HepG2 (cell line): ENCODE results near the gene SF3B6. TPM values are rescaled to one million over a fixed set of nuclear protein-coding genes. Genes with fewer than 3 reads are reported as not detected.

ENCODE experiments used
- BRCA1 ChIP-seq: sonication (generic); formaldehyde crosslinking; IDR thresholded peaks from 2 replicates; pipeline ENCODE4 v1.4.0; 2020; ENCODE audit warnings: missing genetic modification reagents
- FOXC1 ChIP-seq: sonication (generic); formaldehyde crosslinking; IDR thresholded peaks from 2 replicates; pipeline ENCODE4 v1.8.0; 2022; ENCODE audit warnings: mild to moderate bottlenecking, missing genetic modification reagents, borderline replicate concordance
- HES4 ChIP-seq: sonication (generic); formaldehyde crosslinking; IDR thresholded peaks from 2 replicates; pipeline ENCODE4 v1.9.0; 2021; ENCODE audit warnings: mild to moderate bottlenecking, missing genetic modification reagents, borderline replicate concordance
- KDM5B ChIP-seq: sonication (generic); formaldehyde crosslinking; IDR thresholded peaks from 2 replicates; pipeline ENCODE4 v1.4.0; 2020; ENCODE audit warnings: missing genetic modification reagents, mild to moderate bottlenecking, borderline replicate concordance
- KMT2A ChIP-seq: sonication (generic); formaldehyde crosslinking; IDR thresholded peaks from 2 replicates; pipeline ENCODE4 v1.4.0; 2020; ENCODE audit warnings: missing genetic modification reagents
- MEIS2 ChIP-seq: sonication (generic); formaldehyde crosslinking; IDR thresholded peaks from 2 replicates; pipeline ENCODE4 v1.9.0; 2021; ENCODE audit warnings: mild to moderate bottlenecking, missing genetic modification reagents
- MLX ChIP-seq: IDR thresholded peaks from 2 replicates; pipeline ENCODE4 v1.6.1; 2016
- RBFOX2 ChIP-seq: fragments of 200-400 bp; formaldehyde crosslinking; IDR thresholded peaks from 2 replicates; pipeline ENCODE4 v1.6.1; 2017; ENCODE audit warnings: low read depth, mild to moderate bottlenecking, low read length
- REL ChIP-seq: sonication (generic); formaldehyde crosslinking; conservative IDR thresholded peaks from 2 replicates; pipeline ENCODE4 v1.8.0; 2022; ENCODE audit warnings: mild to moderate bottlenecking, missing genetic modification reagents, moderate library complexity
- SALL1 ChIP-seq: sonication (generic); formaldehyde crosslinking; IDR thresholded peaks from 2 replicates; pipeline ENCODE4 v1.8.0; 2022; ENCODE audit warnings: mild to moderate bottlenecking, missing genetic modification reagents
- SMAD1 ChIP-seq: sonication (generic); formaldehyde crosslinking; IDR thresholded peaks from 2 replicates; pipeline ENCODE4 v1.4.0; 2020; ENCODE audit warnings: missing genetic modification reagents, low read depth, mild to moderate bottlenecking, borderline replicate concordance
- TARDBP ChIP-seq: sonication (generic); formaldehyde crosslinking; IDR thresholded peaks from 2 replicates; pipeline ENCODE4 v1.8.0; 2022; ENCODE audit warnings: mild to moderate bottlenecking, missing genetic modification reagents
- TBP ChIP-seq: sonication (generic); formaldehyde crosslinking; IDR thresholded peaks from 2 replicates; pipeline ENCODE4 v1.5.0; 2020; ENCODE audit warnings: missing genetic modification reagents
- THAP11 ChIP-seq: IDR thresholded peaks from 2 replicates; pipeline ENCODE4 v1.6.1; 2016; ENCODE audit warnings: missing biosample characterization, missing genetic modification reagents
- UBTF ChIP-seq: sonication (generic); formaldehyde crosslinking; IDR thresholded peaks from 2 replicates; pipeline ENCODE4 v1.4.0; 2020; ENCODE audit warnings: mild to moderate bottlenecking, missing genetic modification reagents
- ZHX1 ChIP-seq: sonication (generic); formaldehyde crosslinking; IDR thresholded peaks from 2 replicates; pipeline ENCODE4 v1.8.1; 2022; ENCODE audit warnings: low read depth, mild to moderate bottlenecking, missing genetic modification reagents
- ZNF10 ChIP-seq: sonication (generic); formaldehyde crosslinking; IDR thresholded peaks from 2 replicates; pipeline ENCODE4 v1.4.0; 2020; ENCODE audit warnings: mild to moderate bottlenecking, low read depth, missing genetic modification reagents, borderline replicate concordance
- ZNF235 ChIP-seq: sonication (generic); formaldehyde crosslinking; IDR thresholded peaks from 2 replicates; pipeline ENCODE4 v1.8.1; 2023; ENCODE audit warnings: mild to moderate bottlenecking, missing genetic modification reagents, borderline replicate concordance
- ZNF382 ChIP-seq: sonication (generic); formaldehyde crosslinking; IDR thresholded peaks from 2 replicates; pipeline ENCODE4 v1.5.0; 2020; ENCODE audit warnings: missing genetic modification reagents, mild to moderate bottlenecking, borderline replicate concordance
- ZNF446 ChIP-seq: sonication (generic); formaldehyde crosslinking; IDR thresholded peaks from 2 replicates; pipeline ENCODE4 v1.5.0; 2020; ENCODE audit warnings: mild to moderate bottlenecking, missing genetic modification reagents
- ZNF547 ChIP-seq: sonication (generic); formaldehyde crosslinking; IDR thresholded peaks from 2 replicates; pipeline ENCODE4 v1.5.1; 2020; ENCODE audit warnings: mild to moderate bottlenecking, missing genetic modification reagents
- ZNF768 ChIP-seq: sonication (generic); formaldehyde crosslinking; IDR thresholded peaks from 2 replicates; pipeline ENCODE4 v1.4.0; 2020; ENCODE audit warnings: missing genetic modification reagents
- ZNF773 ChIP-seq: sonication (generic); formaldehyde crosslinking; IDR thresholded peaks from 2 replicates; pipeline ENCODE4 v1.4.0; 2020; ENCODE audit warnings: missing genetic modification reagents, borderline replicate concordance
- ZSCAN25 ChIP-seq: sonication (generic); formaldehyde crosslinking; IDR thresholded peaks from 2 replicates; pipeline ENCODE4 v1.8.0; 2022; ENCODE audit warnings: mild to moderate bottlenecking, missing genetic modification reagents
- polyA plus RNA-seq, 8 experiments: library from polyadenylated mRNA; depleted of rRNA in 3 of 8; stranded (reverse) in 7 of 8; unstranded in 1 of 8; fragments of >200 nt; fragmentation: Illumina TruSeq in 4 of 8; extraction: Trizol in 4 of 8; gene quantifications; 2 replicates each; pipeline versions ENCODE4 v1.2.1 to v1.2.3, GENCODE V29; 2011 to 2016; ENCODE audit warnings: low read depth in 4 of 8, missing spikeins in 1 of 8, mixed read lengths in 1 of 8; ENCODE audit not compliant: insufficient read depth in 1 of 8
- total RNA-seq, 5 experiments: library from RNA; depleted of rRNA; stranded (reverse); fragments of >200 nt; fragmentation: Illumina TruSeq; extraction: Trizol; gene quantifications; 2 replicates each; pipeline ENCODE4 v1.2.3, GENCODE V29; 2016; ENCODE audit warnings: low read depth in 1 of 5

Gene SF3B6
- total and polyA plus RNA-seq, 2 of the 13 experiments (the other 11 are each of a cell fraction or from before 2014, with no cell fraction given), result 177 to 182 TPM

GRCh38 chr2:24050041-24050979 lies 25.8 kb downstream of the SF3B6 start (continued):
- no peak for TF ChIP-seq ZNF235 (CRISPR knock-in tag)
- TF ChIP-seq ZNF382, result no peak
- 0 out of 2 replicates have a peak, but pooled peaks have one; percentile 16 for TF ChIP-seq HES4 (CRISPR knock-in tag)
- no peak for TF ChIP-seq ZNF10 (CRISPR knock-in tag)
- no peak for TF ChIP-seq FOXC1 (CRISPR knock-in tag)
- 0 out of 2 replicates have a peak, but pooled peaks have one; percentile 22 for TF ChIP-seq KDM5B (CRISPR knock-in tag)
- TF ChIP-seq ZNF773, result peak; percentile 42; the same call in 1 of the 2 replicates
- no peak for TF ChIP-seq SMAD1 (CRISPR knock-in tag)
- no peak for TF ChIP-seq BRCA1 (CRISPR knock-in tag)
- no peak for TF ChIP-seq MLX
- 0 out of 2 replicates have a peak, but pooled peaks have one; percentile 45 for TF ChIP-seq TBP
- TF ChIP-seq ZNF768 (CRISPR knock-in tag), result peak; percentile 16; the same call in 1 of the 2 replicates
- peak; percentile 60; the same call in 1 of the 2 replicates for TF ChIP-seq RBFOX2
- TF ChIP-seq ZSCAN25, result peak; percentile 15; the same call in 1 of the 2 replicates
- peak; percentile 39; the same call in 1 of the 2 replicates for TF ChIP-seq MEIS2 (CRISPR knock-in tag)
- TF ChIP-seq UBTF (CRISPR knock-in tag), result peak; percentile 95
- peak; percentile 41 for TF ChIP-seq SALL1
- 0 out of 2 replicates have a peak, but pooled peaks have one; percentile 30 for TF ChIP-seq REL (CRISPR knock-in tag)
- TF ChIP-seq THAP11, result no peak
- TF ChIP-seq ZNF446 (CRISPR knock-in tag), result no peak; the same call in 1 of the 2 replicates
- TF ChIP-seq ZHX1 (CRISPR knock-in tag), result 0 out of 2 replicates have a peak, but pooled peaks have one; percentile 63
- no peak for TF ChIP-seq ZNF547 (CRISPR knock-in tag)
- peak; percentile 36; the same call in 1 of the 2 replicates for TF ChIP-seq KMT2A (CRISPR knock-in tag)
- TF ChIP-seq TARDBP (CRISPR knock-in tag), result no peak
